Stimulated activated CD4-positive, alpha-beta T cell treated with anti-CD3 and anti-CD28 coated beads, TNF-alpha, amount 100 ng/mL, for 4 hours (primary cell): ENCODE data around the gene IGLON5.

ENCODE experiments used
- DNase-seq, 3 experiments: peaks; one replicate each; pipeline ENCODE4 v3.0.0-alpha.2; 2020; ENCODE audit warnings: low read depth in 3 of 3

IGLON5 gene

DNA sequence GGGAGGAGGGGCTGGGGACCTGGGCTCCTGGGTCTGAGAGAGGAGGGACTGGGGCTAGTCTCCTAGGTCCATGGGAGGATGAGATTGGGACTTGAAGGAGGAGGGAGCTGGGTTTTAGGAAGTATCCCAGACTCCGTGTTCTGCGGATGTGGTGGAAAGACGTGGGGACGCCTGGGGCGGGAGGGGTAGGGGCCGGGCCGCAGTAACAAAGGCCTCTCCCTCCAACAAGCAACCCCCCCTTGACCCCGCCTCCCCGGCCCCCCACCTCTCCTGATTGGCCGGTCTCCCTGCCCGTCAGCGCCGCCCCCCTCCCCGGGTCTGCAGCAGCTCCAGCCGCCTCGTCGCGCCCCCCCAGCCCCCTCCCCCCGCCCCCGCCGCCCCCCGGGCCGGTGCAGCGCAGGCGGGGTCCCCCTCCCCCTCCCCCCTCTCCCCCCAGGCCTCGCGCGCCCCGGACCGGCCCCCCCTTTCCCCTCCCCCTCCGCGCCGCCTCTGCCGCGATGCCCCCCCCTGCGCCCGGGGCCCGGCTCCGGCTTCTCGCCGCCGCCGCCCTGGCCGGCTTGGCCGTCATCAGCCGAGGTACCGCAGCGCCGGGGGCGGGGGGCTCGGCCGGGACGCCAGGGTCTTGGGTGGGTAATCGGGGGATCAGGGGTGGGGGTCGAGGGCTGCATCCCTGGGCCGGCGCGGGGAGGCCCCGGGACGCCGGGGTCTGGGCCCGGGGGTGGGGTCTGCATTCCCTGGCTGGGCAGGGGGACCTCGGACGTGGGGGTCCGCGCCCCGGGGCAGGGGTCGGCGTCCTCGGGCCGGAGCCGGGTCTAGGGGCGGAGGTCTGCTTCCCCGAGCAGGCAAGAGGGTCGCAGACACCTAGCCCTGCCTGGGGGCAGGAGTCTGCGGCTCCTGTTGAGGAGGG, at the start of gene IGLON5:
Gene IGLON5 (plus strand): TSS at position 294 of the 907 bp plus-strand sequence. CDS start 204 bp downstream, at position 498.
- DNase-seq, result no peak

DNA sequence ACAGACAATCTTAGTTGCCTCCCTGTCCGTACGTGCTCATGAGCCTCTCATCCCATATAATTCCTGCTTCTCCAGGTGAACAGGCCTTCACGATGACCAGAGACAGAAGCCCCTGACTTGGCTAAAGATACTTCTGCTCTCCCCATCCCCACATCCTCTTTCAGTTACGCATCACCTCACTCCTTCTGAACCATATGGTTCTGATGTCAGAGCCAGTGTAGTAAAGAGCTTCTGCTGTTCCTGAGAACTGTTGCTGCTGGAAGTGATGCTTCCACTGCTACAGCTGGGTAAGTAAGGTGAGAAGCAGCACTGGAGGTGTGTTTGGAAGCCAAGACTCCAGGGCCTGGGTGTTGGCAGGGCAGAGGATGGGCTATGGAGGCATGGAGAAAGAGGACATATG, 47.6 kb upstream of the IGLON5 start:
- DNase-seq, result no peak

DNA sequence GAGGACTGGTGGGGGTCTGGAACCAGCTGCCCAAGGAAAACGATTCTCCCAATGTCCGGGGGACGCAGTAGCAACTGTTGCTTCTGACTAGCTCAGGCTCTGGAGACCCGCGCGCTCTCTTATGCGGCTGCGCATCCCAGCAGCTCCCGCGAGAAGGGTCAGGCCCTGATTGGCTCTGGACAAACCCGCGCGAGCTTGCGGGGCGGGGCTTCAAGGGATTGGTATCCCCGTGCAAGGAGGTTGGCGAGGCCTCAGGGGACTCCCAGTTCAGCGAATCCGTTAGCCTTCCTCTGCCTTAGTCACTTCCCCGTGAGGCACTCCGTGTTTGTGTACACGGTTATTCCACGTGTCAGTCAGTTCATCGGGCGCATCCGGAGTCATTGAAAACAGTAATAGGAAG, 40.4 kb upstream of the IGLON5 start:
- DNase-seq, result no peak

DNA sequence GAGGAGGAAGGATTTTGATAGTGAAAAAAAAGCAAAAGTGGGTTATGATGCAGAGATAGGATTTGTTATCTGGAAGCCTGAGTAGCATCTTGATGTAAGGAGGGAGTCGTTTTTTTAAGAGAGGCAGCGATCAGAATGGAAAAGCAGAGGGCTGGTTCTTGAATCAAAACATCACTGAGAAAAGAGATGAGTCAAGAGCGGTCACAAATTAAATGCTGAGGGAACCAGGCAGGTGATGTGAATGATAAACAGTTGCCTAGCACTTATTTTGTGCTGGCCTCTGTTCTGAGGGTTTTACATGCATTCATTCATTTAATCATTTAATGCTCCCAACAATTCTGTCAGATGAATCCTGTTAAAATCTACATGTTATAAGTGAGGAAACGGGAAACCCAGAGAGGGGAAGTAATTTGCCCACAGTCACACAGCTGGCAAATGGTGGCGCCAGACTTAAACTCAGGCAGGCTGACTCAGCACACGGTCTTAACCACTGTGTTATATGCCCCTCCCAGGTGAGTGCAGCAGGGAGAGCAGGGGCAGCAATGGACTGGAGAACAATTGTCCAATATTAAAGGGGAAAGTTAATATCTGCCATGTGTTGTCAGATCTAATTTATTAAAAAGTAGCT, 39.1 kb upstream of the IGLON5 start:
- DNase-seq, result no peak

DNA sequence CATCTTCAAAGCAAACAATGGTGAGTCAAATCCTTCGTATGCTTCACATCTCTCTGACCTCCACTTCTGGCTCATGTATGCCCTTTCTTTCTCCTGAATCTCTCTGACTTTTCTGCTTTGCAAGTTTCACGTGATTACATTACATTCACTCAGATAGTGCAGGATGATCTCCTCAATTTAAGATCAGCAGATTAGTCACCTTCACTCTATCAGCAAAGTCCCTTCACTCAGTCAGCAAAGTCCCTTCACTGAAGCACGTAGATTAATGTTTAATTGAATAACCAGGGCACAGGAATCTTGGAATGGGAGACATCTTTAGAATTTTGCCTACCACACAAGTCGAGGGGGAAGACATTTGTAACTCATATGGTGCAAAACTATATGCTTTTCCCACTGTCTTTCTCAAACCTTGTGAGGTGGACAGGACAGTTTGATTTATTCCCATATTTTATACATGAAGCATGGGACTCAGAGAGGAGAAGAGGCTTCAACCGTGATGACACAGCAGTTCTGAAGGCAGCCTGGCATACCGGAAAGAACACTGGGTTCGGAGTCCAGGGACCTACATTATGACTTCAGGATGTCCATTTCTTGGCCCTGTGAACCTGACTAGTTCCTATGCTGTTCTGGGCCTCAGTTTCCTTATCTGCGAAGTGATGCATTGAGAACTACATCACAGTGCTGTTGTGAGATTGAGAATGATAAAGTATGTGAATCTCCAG, 37.2 kb upstream of the IGLON5 start:
- no peak for DNase-seq

DNA sequence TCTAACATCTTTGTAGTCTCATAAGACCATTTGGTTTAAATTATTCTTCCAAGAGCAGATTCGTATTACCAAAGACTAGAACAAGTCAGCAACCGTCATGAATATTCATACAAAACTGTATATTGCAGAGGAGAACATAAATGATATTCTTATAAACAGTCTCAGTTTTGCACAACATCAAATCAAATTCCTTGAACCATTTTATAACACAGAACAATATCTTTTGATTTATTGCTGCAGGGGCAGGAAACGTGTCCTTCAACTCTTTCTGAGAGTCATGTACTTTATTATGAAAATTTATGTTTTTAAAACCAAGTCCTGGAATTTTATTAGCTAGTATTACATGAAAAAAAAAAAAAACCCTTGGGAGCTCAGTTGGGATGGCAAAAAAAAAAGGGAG, 34.3 kb upstream of the IGLON5 start:
- DNase-seq, result no peak

DNA sequence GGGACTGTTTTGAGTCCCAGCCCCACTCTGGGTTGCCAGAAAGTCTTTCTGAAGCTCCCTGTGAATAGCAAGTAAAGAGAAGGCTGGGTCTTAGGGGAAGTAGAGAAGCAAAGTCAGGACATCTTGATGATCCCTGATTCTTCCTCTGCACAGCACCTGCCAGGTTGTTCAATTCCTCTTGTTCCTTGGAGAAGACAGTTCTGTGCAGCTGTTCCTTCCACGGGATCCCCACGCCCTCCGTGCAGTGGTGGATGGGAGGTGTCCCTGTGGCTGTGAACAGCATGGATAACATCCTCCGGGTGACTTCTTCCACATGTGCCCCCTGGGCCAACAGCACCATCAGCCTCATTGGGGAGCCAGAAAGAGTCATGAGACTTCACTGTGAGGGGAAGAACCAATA, 29.1 kb upstream of the IGLON5 start:
- DNase-seq, result no peak

DNA sequence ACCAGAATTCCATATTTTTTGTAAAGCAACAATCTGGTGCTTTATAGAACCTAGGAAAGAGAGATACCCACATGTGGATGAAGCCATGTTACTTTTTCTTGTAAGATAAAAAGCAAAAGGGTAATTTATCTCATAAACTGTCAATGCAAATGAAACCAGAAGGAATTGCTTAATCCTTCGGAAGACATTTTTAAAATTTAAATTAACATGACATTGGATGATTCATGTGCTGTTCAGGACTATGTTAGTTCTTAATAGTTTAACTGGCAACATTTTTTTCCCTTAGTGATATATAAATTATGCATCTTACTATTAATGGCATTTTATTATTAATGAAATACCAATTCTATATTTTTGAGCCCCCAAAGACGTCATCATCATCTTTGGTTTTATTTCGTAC, 25.8 kb upstream of the IGLON5 start:
- DNase-seq, result no peak

DNA sequence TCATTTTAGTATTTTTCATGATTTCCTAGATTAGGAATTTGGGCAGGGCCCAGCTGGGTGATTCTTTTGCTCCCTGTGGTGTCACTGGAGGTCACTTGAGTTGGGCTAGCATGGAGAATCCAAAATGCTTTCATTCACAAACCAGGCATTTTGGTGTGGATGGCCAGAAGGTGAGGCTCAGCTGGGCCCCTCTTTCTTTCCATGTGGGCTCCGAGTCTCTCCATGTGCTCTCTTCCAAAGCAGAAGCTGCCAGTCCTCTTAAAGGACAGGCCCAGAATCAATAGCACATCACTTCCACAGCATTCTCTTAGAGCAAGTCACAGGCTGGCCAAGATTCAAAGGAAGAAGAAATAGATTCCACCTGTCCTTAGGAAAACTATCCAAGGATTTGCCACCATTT, 21.8 kb upstream of the IGLON5 start:
- no peak for DNase-seq

DNA sequence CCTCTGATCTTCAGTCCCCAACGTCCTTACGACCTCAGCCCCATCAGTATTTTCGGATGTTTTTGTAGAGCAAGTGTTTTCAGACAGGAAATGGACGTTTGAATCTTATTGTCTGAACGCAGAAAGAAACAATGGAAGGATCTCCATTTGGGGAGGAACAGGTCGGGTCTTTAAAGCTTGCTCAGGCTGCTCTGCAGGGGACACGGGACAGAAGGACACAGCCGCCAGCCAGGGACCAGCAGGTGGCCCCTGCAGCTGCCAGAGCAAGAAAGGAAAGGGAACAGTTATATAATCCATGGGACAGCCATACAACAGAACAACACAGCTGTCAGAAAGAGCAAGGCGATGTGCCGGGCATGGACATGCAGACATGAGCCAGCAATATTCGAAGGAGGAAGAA, 18.5 kb upstream of the IGLON5 start:
- DNase-seq, result no peak

DNA sequence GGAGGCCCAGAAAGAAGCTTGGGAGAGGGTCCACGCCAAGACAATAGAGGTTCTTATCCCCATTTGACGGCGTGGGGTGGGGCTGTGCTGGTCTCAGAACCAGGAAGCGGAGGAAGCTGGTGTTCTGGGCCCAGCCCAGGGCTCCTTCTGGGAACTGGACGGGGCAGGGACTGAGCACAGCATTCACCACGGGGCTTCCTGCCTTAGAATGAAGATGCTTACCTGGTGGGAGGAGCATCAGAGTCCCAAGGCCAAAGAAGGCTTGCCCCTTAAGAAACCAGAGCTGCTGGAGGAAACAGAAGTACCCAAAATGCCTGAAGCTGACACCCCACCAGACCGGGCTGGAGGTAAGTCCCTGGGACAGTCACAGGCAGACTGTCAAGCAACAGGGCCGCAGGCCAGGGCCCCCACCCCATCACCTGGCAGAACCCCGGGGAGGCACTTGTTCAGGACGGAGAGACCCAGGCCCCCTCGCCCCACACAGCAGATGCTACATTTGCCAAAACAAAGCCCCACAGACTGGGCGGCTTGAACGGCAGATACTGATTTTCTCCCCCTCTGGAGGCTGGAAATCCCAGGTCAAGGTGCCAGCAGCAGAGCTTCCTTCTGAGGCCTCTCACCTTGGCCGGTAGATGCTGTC, 17.8 kb upstream of the IGLON5 start:
- no peak for DNase-seq

DNA sequence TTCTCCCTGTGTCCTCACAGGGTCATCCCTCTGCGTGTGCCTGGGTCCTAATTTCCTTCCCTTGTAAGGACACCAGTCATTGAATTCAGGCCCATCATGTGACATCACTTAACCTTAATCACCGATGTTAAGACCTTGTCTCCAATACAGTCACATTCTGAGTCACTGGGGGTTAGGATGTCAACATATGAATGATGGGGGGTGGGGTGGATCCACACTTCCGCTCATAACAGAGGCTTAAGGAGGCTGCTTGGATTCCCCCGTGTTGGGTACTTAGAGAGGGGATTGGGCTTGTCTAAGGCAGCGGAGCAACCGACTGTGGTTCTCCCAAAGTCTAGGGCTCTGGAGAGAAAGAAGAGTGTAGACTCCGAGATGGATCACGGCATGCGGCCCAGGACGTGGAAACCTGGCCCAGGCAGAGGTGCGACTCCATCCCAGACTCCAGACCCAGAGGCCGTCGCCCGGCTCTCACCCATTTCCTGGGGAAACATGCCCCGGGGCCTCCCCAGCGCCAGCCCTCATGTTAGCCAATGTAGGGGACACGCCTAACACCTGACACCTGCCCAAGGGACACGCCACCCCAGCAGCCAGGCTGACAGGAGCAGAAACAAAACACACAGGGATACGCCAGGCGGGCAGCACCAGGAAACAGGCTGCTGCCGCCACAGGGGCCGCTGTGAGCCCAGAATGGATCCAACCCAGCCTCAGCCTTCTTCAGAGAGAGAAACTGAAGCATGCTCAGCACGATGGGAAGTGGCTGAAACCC, 17.1 kb upstream of the IGLON5 start:
- no peak for DNase-seq

DNA sequence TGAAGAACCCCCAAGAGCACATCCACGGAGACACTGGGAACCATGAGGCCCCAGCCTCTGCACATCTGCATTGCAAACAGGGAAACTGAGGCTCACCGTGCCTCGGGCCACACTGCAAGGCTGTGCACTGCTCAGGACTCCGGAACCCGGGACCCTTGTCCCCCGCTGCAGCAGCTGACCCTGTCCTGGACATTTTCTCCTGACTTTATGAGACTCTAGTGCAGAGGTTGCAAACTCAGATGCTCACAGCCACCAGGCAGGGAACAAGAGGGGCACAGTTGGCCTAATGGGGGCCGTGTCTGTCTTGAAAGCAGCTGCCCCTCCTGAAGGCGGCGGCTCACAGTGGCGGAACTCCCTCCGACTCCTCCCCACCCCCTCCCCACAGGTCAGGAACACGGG, 16.5 kb upstream of the IGLON5 start:
- DNase-seq, result no peak

DNA sequence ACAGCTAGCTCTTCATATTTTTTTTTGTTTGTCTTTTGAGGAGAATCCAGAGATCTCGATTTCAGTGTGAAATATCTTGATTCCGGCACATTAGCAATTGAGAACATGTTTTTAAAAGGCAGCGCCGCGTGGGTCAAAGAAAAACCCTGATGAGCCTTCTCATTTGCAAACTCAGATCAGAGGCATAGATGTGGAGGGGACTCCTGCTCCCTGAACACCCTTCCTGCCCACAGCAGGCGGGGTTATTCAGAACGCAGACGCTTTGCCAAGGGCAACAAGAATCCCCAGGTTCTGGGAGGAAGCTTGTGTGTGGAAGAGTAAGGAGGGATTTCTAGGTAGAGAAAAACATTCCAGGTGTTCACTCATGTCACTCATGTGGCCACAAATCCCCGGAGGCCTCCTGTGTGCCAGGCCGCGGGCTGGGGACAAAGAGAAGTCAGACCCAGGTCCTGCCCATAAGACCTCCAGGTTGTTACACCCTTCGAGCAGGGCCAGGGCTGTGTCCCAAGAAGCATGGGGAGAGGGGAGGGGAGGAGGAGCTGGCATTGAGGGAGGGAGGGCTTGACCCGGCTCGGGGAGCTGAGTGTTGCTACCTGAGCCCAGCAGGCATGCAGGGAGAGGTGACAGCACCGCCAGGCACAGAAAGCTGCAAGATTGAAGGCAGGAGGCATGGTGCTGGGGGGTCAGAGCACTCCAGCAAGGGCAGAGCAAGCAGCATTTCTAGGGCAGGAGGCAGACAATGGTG, 15.9 kb upstream of the IGLON5 start:
- no peak for DNase-seq

DNA sequence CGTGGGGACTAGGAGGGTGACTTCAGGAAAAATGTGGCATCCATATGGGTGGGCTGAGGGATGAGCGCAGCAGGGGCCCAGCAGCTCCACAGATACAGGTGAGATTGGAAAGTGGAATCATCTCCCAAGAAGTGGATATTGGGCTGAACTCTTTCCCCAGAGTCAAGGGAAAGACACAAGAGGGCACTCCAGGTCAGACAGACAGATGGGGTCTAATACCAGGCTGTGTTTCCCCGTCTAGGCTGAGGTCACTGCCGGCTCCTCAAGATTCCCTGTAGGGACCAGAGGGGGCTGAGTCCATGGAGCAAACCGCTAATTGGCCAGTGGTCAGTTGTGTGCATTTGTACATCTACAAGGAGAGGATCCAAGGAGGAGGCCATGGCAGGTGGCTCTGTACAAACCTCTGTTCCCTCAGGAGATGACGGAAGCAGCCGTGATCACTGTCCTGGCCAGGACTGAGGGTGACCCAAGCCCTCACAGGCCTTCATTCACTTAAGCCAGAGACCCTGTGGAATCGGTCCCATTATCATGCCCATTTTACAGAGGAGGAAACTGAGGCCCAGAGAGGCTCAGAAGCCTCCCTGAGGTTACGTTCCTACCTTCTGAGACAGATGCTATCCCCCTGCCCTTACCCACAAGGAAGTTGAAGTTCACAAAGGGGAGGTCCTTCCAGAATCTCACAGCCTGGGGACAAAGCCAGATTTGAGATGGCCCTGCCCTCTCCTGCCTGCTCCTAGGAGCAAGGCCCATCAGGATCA, 14.9 kb upstream of the IGLON5 start:
- no peak for DNase-seq

DNA sequence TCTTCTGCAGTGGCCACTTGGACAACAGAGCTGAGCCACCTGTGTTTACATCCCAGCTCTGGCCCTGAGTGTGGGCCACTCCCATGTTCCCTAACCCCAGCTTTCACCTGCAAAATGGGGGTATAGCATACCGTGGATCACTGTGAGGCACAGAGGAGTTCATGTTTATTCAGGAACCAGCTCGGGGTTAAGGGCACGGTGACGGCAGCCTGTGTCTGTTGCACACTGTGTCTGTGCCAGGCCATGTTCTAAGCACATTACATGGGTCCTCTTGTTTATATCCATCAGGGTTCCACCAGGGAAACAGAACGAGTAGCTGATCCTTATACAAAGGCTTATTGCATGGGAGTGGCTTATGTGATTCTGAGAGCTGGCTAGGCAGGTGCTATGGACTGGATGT, 14.0 kb upstream of the IGLON5 start:
- no peak for DNase-seq

DNA sequence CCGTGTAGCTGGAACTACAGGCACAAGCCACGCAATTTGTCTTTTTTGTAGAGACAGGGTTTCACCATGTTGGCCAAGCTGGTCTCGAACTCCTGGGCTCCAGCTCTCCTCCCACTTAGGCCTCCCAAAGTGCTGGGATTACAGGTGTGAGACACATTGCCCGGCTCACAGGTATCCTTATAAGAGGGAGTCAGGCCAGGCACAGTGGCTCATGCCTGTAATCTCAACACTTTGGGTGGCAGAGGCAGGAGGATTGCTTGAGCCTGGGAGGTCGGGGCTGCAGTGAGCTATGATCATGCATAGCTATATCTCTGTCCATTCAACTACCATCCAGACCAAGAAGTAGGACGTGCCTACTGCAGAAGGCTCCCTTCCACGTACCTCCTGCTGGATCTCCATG, 10.2 kb upstream of the IGLON5 start:
- no peak for DNase-seq

DNA sequence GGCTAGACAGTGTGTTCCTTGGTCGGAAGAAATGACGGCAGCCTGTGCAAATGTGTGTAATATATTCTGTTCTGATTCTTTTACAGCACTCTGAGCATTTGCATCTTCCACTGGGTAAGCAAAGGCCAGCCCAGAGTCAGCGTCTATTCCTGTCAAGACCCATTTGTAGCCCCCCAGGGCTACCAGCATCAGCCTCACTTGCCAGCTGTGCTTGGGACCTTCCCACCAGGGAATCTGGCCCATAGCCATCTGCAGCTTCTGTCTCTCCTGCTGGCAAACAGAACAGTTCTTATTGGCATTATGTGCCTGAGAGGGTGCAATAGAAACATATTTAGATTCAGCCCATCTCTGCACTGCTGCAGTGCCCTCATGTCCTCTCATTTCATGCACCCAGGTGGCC, 6.0 kb upstream of the IGLON5 start:
- no peak for DNase-seq

DNA sequence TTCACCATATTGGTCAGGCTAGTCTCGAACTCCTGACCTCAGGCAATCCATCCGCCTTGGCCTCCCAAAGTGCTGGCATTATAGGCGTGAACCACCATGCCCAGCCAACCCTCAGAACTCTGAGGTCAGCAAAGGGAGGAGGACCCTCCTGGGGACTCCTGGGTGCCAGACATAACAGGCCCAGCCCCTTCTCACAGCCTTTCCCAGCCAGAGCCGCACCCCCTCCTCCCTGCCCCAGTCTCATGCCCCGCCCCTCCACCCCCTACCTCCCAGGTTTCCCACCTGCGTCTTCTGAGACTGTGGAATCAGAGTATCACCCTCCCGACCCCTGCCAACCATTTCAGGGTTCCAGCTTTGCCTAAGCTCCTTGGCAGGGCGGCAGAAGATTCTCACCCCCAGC, 5.2 kb downstream of the IGLON5 start:
- DNase-seq, result no peak

DNA sequence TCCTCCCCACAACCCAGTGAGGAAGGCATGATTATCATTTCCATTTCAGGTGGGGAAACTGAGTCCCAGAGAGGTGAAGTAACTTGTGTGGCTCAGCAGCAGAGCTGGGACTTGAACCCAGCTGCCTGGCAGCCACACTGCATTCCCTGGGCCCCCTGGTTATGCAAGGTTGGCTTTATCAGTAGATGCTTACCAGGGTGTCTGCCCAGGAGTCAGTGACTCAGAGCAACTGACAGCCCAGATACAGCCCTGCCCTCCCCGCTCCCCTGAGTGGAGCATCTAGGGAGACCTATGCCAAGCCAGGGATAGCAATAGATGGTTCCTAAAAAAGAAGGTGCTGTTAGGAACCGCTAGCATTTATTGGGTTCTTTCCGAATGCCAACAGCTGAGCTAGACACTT, 5.9 kb downstream of the IGLON5 start:
- no peak for DNase-seq
